Mammary epithelial cell (primary cell): ENCODE measurements around the gene FOSL1.

Experiments
- EZH2 ChIP-seq: IDR thresholded peaks from 2 replicates; pipeline ENCODE4 v1.6.1; 2012; ENCODE audit warnings: low read length, inconsistent platforms, borderline replicate concordance
- TF ChIP-seq, protein P1 (sequence below), 2 donors: IDR thresholded peaks in 1 of 2; conservative IDR thresholded peaks in 1 of 2; 2 replicates each; pipeline ENCODE4 v1.5.1; 2011 to 2012; ENCODE audit warnings: inconsistent platforms in 2 of 2, low read length in 2 of 2, mild to moderate bottlenecking in 2 of 2, control low read depth in 1 of 2, low read depth in 1 of 2; ENCODE audit not compliant: insufficient read depth in 1 of 2; ENCODE audit errors: extremely low read depth in 1 of 2

DNA sequence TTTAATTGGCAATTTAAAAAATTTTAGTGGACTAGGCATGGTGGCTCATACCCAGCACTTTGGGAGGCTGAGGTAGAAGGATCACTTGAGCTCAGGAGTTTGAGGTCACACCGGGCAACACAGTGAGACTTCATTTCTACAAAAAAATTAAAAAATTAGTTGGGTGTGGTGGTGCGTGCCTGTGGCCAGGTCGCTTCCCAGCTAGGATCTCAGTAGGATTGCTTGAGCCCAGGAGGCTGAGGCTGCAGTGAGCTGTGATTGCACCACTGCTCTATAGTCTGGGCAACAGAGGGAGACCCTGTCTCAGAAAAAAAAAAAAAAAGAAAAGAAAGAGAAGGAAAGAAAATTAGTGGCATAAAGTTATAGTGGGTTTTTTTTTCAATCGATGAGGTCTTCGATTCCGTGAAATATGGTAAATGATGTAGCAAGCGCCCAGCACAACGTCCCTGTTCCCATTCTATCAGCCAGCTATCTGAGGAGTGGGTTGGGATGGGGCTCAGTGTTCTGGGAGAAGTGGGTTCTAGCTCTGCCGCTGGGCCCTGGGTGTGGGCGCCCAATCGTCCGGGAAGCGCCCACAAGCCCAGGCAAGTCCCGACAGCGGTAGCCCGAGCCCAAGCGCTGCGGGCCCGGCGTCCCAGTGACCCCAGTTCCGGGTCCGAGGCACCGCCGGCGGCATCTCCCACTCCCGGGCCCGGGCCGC lies 1.4 kb downstream of the FOSL1 start:
- TF ChIP-seq, protein P1, sequence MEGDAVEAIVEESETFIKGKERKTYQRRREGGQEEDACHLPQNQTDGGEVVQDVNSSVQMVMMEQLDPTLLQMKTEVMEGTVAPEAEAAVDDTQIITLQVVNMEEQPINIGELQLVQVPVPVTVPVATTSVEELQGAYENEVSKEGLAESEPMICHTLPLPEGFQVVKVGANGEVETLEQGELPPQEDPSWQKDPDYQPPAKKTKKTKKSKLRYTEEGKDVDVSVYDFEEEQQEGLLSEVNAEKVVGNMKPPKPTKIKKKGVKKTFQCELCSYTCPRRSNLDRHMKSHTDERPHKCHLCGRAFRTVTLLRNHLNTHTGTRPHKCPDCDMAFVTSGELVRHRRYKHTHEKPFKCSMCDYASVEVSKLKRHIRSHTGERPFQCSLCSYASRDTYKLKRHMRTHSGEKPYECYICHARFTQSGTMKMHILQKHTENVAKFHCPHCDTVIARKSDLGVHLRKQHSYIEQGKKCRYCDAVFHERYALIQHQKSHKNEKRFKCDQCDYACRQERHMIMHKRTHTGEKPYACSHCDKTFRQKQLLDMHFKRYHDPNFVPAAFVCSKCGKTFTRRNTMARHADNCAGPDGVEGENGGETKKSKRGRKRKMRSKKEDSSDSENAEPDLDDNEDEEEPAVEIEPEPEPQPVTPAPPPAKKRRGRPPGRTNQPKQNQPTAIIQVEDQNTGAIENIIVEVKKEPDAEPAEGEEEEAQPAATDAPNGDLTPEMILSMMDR (conservative IDR thresholded peaks at IDR 0.05 in 1 of 2, IDR thresholded peaks at IDR 0.05 in 1 of 2; ENCODE audit: extremely low read depth in 1 of 2, insufficient read depth in 1 of 2, low read depth in 1 of 2, low read length in 2 of 2): no peak
- no peak for TF ChIP-seq EZH2
